Measurements from ENCODE around the gene PLCG2.

Gene PLCG2

GRCh38 chr16:81917375-81917774, 138.3 kb downstream of the PLCG2 start:
- DNase-seq (ENCODE audit: low read depth, low spot score): no peak
- H3K4me3 ChIP-seq (ENCODE audit: low read depth, low read length): no peak overlapping the region
- ChIA-PET CTCF (no interaction called here), POLR2A (no interaction called here)
- no peak for TF ChIP-seq CTCF (IDR thresholded peaks at IDR 0.05; ENCODE audit: insufficient read depth, low read length, missing control alignments)

- no peak for TF ChIP-seq CTCF (IDR thresholded peaks at IDR 0.05; ENCODE audit: insufficient read depth, low read length, missing control alignments)
- POLR2A ChIA-PET: no interaction called here
- H3K4me3 ChIP-seq (ENCODE audit: low read depth, low read length): no peak overlapping the region
- no peak for DNase-seq (ENCODE audit: low read depth, low spot score)
- CTCF ChIA-PET: interaction anchor here (1.4 kb wide), 1 partner anchor 143 kb away, joined by 4 read pairs; no protein-coding TSS in a partner anchor
Observed at GRCh38 chr16:81918927-81919326, 139.8 kb downstream of the PLCG2 start.

DNA sequence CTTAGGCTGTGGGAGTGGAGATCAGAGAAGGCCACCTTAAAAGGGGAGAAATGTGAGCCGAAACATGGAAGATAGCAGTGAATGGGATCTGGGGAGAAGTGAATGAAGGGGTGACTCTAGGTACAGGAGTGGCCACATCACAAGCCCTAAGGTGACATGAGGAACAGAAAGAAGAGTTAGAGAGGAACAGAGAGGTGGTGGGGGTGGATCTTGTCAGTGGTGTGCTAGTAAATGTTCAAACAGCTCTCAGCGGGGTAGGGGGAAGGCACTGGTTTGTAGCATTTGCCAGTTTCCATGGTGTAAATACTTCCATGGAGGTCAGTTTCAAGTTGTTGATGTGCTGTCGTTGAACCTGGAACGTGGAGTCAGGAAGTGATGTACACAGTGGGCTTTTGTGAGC, 141.4 kb downstream of the PLCG2 start:
- no peak overlapping the region for H3K4me3 ChIP-seq (ENCODE audit: low read depth, low read length)
- POLR2A ChIA-PET: no interaction called here
- no peak for TF ChIP-seq CTCF (IDR thresholded peaks at IDR 0.05; ENCODE audit: insufficient read depth, low read length, missing control alignments)
- no peak for DNase-seq (ENCODE audit: low read depth, low spot score)
- CTCF ChIA-PET: no interaction called here

- POLR2A ChIA-PET: no interaction called here
- CTCF ChIA-PET: no interaction called here
- no peak for DNase-seq (ENCODE audit: low read depth, low spot score)
Observed at GRCh38 chr16:81921085-81921814, 142.2 kb downstream of the PLCG2 start.

GRCh38 chr16:81921843-81922584, 142.9 kb downstream of the PLCG2 start:
- H3K4me3 ChIP-seq (ENCODE audit: low read depth, low read length): no peak overlapping the region
- no peak for DNase-seq (ENCODE audit: low read depth, low spot score)
- CTCF ChIA-PET: interaction anchor here (1.1 kb wide), 1 partner anchor 19 kb away, joined by 3 read pairs; no protein-coding TSS in a partner anchor
- TF ChIP-seq CTCF (IDR thresholded peaks at IDR 0.05; ENCODE audit: insufficient read depth, low read length, missing control alignments): no peak
- POLR2A ChIA-PET: no interaction called here

More at GRCh38 chr16:81921085-81921814, 142.2 kb downstream of the PLCG2 start:
- TF ChIP-seq CTCF (IDR thresholded peaks at IDR 0.05; ENCODE audit: insufficient read depth, low read length, missing control alignments): no peak
- no peak overlapping the region for H3K4me3 ChIP-seq (ENCODE audit: low read depth, low read length)

DNA sequence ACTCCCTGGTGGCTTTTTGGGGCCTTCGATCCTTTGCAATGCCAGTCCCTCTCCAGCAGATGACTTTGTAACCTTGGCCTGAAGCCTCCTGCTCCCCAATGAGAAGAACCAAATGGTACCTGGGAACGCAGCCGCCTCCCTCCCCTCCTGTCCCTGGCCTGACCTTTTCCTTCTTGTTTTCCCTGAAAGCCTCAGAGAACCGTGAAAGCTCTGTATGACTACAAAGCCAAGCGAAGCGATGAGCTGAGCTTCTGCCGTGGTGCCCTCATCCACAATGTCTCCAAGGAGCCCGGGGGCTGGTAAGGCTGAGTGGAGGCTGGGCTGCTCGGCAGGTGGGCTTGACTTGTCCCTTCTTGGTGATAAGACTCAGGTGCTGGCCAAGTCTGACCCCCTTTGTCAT, 144.2 kb downstream of the PLCG2 start:
- CTCF ChIA-PET: no interaction called here
- POLR2A ChIA-PET: no interaction called here
- no peak overlapping the region for H3K4me3 ChIP-seq (ENCODE audit: low read depth, low read length)
- TF ChIP-seq CTCF (IDR thresholded peaks at IDR 0.05; ENCODE audit: insufficient read depth, low read length, missing control alignments): no peak
- DNase-seq (ENCODE audit: low read depth, low spot score): no peak

All from AG04449 (cell line).